HepG2 (cell line): Measurements from ENCODE around the gene PMVK. TPM values are rescaled to one million over a fixed set of nuclear protein-coding genes. Genes with fewer than 3 reads are reported as not detected.
A peak's percentile ranks its signal among the peaks of the same experiment; 100 is the strongest.

Experiments
- EP300 ChIP-seq, 3 experiments: sonication (generic) in 1 of 3; formaldehyde crosslinking in 1 of 3; IDR thresholded peaks; 2 replicates each; pipeline versions ENCODE4 v1.5.1 to v1.6.1; 2011 to 2020; ENCODE audit warnings: low read depth in 2 of 3, low read length in 2 of 3, borderline replicate concordance in 1 of 3, improper control_type of control experiment in 1 of 3, mild to moderate bottlenecking in 1 of 3, missing genetic modification reagents in 1 of 3, moderate library complexity in 1 of 3
- IKZF1 ChIP-seq: fragments of 450-650 bp; IDR thresholded peaks from 2 replicates; pipeline ENCODE4 v1.7.1; 2016
- ISL2 ChIP-seq: sonication (generic); formaldehyde crosslinking; IDR thresholded peaks from 2 replicates; pipeline ENCODE4 v1.5.0; 2020; ENCODE audit warnings: missing genetic modification reagents
- MAFF ChIP-seq: IDR thresholded peaks from 2 replicates; pipeline ENCODE4 v1.6.1; 2011; ENCODE audit warnings: low read depth, low read length, improper control_type of control experiment
- MATR3 ChIP-seq: sonication (generic); formaldehyde crosslinking; IDR thresholded peaks from 2 replicates; pipeline ENCODE4 v1.4.0; 2020; ENCODE audit warnings: missing genetic modification reagents
- MAZ ChIP-seq, 2 experiments: sonication (generic) in 1 of 2; formaldehyde crosslinking in 1 of 2; IDR thresholded peaks; 2 replicates each; pipeline versions ENCODE4 v1.5.0 to v1.6.1; 2012 to 2020; ENCODE audit warnings: low read depth in 2 of 2, mild to moderate bottlenecking in 2 of 2, borderline replicate concordance in 1 of 2, improper control_type of control experiment in 1 of 2, low read length in 1 of 2, missing genetic modification reagents in 1 of 2, moderate library complexity in 1 of 2
- POGZ ChIP-seq: sonication (generic); formaldehyde crosslinking; IDR thresholded peaks from 2 replicates; pipeline ENCODE4 v1.4.0; 2020; ENCODE audit warnings: mild to moderate bottlenecking, missing genetic modification reagents
- RARG ChIP-seq: sonication (generic); formaldehyde crosslinking; IDR thresholded peaks from 2 replicates; pipeline ENCODE4 v1.4.0; 2020; ENCODE audit warnings: low read depth, mild to moderate bottlenecking, missing genetic modification reagents
- SAP130 ChIP-seq: IDR thresholded peaks from 2 replicates; pipeline ENCODE4 v1.6.1; 2016; ENCODE audit warnings: low read depth
- SSRP1 ChIP-seq: IDR thresholded peaks from 2 replicates; pipeline ENCODE4 v1.6.1; 2016; ENCODE audit warnings: control low read depth
- XBP1 ChIP-seq: sonication (generic); formaldehyde crosslinking; IDR thresholded peaks from 2 replicates; pipeline ENCODE4 v1.5.0; 2020; ENCODE audit warnings: missing genetic modification reagents
- ZBTB3 ChIP-seq: sonication (generic); formaldehyde crosslinking; IDR thresholded peaks from 2 replicates; pipeline ENCODE4 v1.4.0; 2020; ENCODE audit warnings: low read depth, mild to moderate bottlenecking, moderate library complexity, missing genetic modification reagents, borderline replicate concordance
- ZBTB38 ChIP-seq: sonication (generic); formaldehyde crosslinking; IDR thresholded peaks from 2 replicates; pipeline ENCODE4 v1.5.1; 2020; ENCODE audit warnings: mild to moderate bottlenecking, missing genetic modification reagents
- ZNF263 ChIP-seq: sonication (generic); formaldehyde crosslinking; IDR thresholded peaks from 2 replicates; pipeline ENCODE4 v1.4.0; 2020; ENCODE audit warnings: missing genetic modification reagents
- ZNF337 ChIP-seq: sonication (generic); formaldehyde crosslinking; IDR thresholded peaks from 2 replicates; pipeline ENCODE4 v1.5.1; 2020; ENCODE audit warnings: missing genetic modification reagents, low read depth, mild to moderate bottlenecking, borderline replicate concordance
- ZNF34 ChIP-seq: sonication (generic); formaldehyde crosslinking; IDR thresholded peaks from 2 replicates; pipeline ENCODE4 v1.4.0; 2020; ENCODE audit warnings: mild to moderate bottlenecking, missing genetic modification reagents, borderline replicate concordance
- ZNF414 ChIP-seq: sonication (generic); formaldehyde crosslinking; IDR thresholded peaks from 2 replicates; pipeline ENCODE4 v1.5.0; 2020; ENCODE audit warnings: missing genetic modification reagents
- ZNF451 ChIP-seq: sonication (generic); formaldehyde crosslinking; IDR thresholded peaks from 2 replicates; pipeline ENCODE4 v1.5.0; 2020; ENCODE audit warnings: mild to moderate bottlenecking, missing genetic modification reagents
- ZNF558 ChIP-seq: sonication (generic); formaldehyde crosslinking; IDR thresholded peaks from 2 replicates; pipeline ENCODE4 v1.9.0; 2022; ENCODE audit warnings: mild to moderate bottlenecking, missing genetic modification reagents, borderline replicate concordance
- ZNF572 ChIP-seq: sonication (generic); formaldehyde crosslinking; IDR thresholded peaks from 2 replicates; pipeline ENCODE4 v1.5.1; 2020; ENCODE audit warnings: mild to moderate bottlenecking, missing genetic modification reagents
- ZNF678 ChIP-seq: sonication (generic); formaldehyde crosslinking; IDR thresholded peaks from 2 replicates; pipeline ENCODE4 v1.4.0; 2020; ENCODE audit warnings: mild to moderate bottlenecking, missing genetic modification reagents
- ZNF800 ChIP-seq: sonication (generic); formaldehyde crosslinking; IDR thresholded peaks from 2 replicates; pipeline ENCODE4 v1.4.0; 2020; ENCODE audit warnings: missing genetic modification reagents
- polyA plus RNA-seq, 8 experiments: library from polyadenylated mRNA; depleted of rRNA in 3 of 8; stranded (reverse) in 7 of 8; unstranded in 1 of 8; fragments of >200 nt; fragmentation: Illumina TruSeq in 4 of 8; extraction: Trizol in 4 of 8; gene quantifications; 2 replicates each; pipeline versions ENCODE4 v1.2.1 to v1.2.3, GENCODE V29; 2011 to 2016; ENCODE audit warnings: low read depth in 4 of 8, missing spikeins in 1 of 8, mixed read lengths in 1 of 8; ENCODE audit not compliant: insufficient read depth in 1 of 8
- total RNA-seq, 5 experiments: library from RNA; depleted of rRNA; stranded (reverse); fragments of >200 nt; fragmentation: Illumina TruSeq; extraction: Trizol; gene quantifications; 2 replicates each; pipeline ENCODE4 v1.2.3, GENCODE V29; 2016; ENCODE audit warnings: low read depth in 1 of 5
- TF ChIP-seq, protein P1 (sequence below): sonication (generic); formaldehyde crosslinking; conservative IDR thresholded peaks from 2 replicates; pipeline ENCODE4 v1.4.0; 2020; ENCODE audit warnings: missing genetic modification reagents
- TF ChIP-seq, protein P2 (sequence below): sonication (generic); formaldehyde crosslinking; IDR thresholded peaks from 2 replicates; pipeline ENCODE4 v1.5.1; 2020; ENCODE audit warnings: missing genetic modification reagents, mild to moderate bottlenecking, borderline replicate concordance

PMVK gene
- total and polyA plus RNA-seq, 2 of the 13 experiments (the other 11 are each of a cell fraction or from before 2014, with no cell fraction given) = 3.9 to 12.6 TPM

- TF ChIP-seq, protein P1, sequence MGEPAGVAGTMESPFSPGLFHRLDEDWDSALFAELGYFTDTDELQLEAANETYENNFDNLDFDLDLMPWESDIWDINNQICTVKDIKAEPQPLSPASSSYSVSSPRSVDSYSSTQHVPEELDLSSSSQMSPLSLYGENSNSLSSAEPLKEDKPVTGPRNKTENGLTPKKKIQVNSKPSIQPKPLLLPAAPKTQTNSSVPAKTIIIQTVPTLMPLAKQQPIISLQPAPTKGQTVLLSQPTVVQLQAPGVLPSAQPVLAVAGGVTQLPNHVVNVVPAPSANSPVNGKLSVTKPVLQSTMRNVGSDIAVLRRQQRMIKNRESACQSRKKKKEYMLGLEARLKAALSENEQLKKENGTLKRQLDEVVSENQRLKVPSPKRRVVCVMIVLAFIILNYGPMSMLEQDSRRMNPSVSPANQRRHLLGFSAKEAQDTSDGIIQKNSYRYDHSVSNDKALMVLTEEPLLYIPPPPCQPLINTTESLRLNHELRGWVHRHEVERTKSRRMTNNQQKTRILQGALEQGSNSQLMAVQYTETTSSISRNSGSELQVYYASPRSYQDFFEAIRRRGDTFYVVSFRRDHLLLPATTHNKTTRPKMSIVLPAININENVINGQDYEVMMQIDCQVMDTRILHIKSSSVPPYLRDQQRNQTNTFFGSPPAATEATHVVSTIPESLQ (CRISPR knock-in tag) = no peak
- TF ChIP-seq ZBTB3 = 0 out of 2 replicates have a peak, but pooled peaks have one; percentile 56
- TF ChIP-seq ZNF414 (CRISPR knock-in tag) = no peak
- no peak; the same call in 1 of the 2 replicates for TF ChIP-seq ZBTB38 (CRISPR knock-in tag)
- no peak for TF ChIP-seq ZNF572
- TF ChIP-seq ZNF558 = no peak
- no peak for TF ChIP-seq ZNF34
- peak; percentile 73 for TF ChIP-seq SAP130 (CRISPR knock-in tag)
- TF ChIP-seq ZNF337 = 0 out of 2 replicates have a peak, but pooled peaks have one; percentile 76
- TF ChIP-seq ZNF451 (CRISPR knock-in tag) = no peak
- no peak for TF ChIP-seq SSRP1 (CRISPR knock-in tag)
- TF ChIP-seq EP300 (IDR thresholded peaks at IDR 0.05; ENCODE audit: low read depth in 2 of 2, low read length in 2 of 2) = 0 out of 4 replicates have a peak, but pooled peaks of 1 of the 2 experiments have one; percentile 11
- TF ChIP-seq EP300 (CRISPR knock-in tag; IDR thresholded peaks at IDR 0.05; ENCODE audit: borderline replicate concordance) = peak; percentile 47; the same call in 1 of the 2 replicates
- TF ChIP-seq IKZF1 = no peak
- TF ChIP-seq, protein P2, sequence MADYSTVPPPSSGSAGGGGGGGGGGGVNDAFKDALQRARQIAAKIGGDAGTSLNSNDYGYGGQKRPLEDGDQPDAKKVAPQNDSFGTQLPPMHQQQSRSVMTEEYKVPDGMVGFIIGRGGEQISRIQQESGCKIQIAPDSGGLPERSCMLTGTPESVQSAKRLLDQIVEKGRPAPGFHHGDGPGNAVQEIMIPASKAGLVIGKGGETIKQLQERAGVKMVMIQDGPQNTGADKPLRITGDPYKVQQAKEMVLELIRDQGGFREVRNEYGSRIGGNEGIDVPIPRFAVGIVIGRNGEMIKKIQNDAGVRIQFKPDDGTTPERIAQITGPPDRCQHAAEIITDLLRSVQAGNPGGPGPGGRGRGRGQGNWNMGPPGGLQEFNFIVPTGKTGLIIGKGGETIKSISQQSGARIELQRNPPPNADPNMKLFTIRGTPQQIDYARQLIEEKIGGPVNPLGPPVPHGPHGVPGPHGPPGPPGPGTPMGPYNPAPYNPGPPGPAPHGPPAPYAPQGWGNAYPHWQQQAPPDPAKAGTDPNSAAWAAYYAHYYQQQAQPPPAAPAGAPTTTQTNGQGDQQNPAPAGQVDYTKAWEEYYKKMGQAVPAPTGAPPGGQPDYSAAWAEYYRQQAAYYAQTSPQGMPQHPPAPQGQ (CRISPR knock-in tag) = no peak
- peak; percentile 48; the same call in 1 of the 2 replicates for TF ChIP-seq POGZ (CRISPR knock-in tag)
- TF ChIP-seq ZNF263 (CRISPR knock-in tag) = no peak
- TF ChIP-seq ZNF678 (CRISPR knock-in tag) = no peak
- TF ChIP-seq MAZ (IDR thresholded peaks at IDR 0.05; ENCODE audit: borderline replicate concordance, low read depth, low read length) = no peak
- no peak; the same call in 1 of the 2 replicates for TF ChIP-seq MAZ (CRISPR knock-in tag; IDR thresholded peaks at IDR 0.05; ENCODE audit: low read depth)
- no peak for TF ChIP-seq MAFF
- no peak for TF ChIP-seq ZNF800 (CRISPR knock-in tag)
- no peak for TF ChIP-seq XBP1 (CRISPR knock-in tag)
- no peak; the same call in 1 of the 2 replicates for TF ChIP-seq ISL2 (CRISPR knock-in tag)
- no peak for TF ChIP-seq RARG (CRISPR knock-in tag)
- TF ChIP-seq MATR3 (CRISPR knock-in tag) = no peak
These were observed 4.5 kb downstream of the PMVK start (continued) for GRCh38 chr1:154931940-154932487.
